ENCODE results near the gene VAMP3.
A peak's percentile ranks its signal among the peaks of the same experiment; 100 is the strongest.

VAMP3 gene

GRCh38 chr1:7770997-7771822 is at the start of gene VAMP3:
VAMP3 (plus strand) TSS chr1:7771296; CDS start chr1:7771384, 88 bp downstream.
- peak; percentile 88 for DNase-seq

- no peak for DNase-seq
These were observed 49.0 kb upstream of the VAMP3 start for GRCh38 chr1:7721940-7722669.

DNA sequence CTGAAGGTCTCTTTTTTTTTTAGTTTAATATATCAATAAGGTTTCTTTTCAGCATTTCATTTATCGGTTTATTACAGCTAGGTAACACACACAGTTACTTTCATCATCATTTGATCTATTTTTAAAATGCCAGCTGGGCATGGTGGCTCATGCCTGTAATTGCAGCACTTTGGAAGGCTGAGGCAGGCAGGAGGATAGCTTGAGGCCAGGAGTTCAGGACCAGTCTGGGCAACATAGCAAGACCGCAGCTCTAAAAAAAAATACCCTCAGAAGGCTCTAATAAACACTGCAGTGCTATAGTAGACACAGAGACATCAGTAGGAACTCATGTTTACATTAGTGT is 48.5 kb upstream of the VAMP3 start:
- no peak for DNase-seq

DNA sequence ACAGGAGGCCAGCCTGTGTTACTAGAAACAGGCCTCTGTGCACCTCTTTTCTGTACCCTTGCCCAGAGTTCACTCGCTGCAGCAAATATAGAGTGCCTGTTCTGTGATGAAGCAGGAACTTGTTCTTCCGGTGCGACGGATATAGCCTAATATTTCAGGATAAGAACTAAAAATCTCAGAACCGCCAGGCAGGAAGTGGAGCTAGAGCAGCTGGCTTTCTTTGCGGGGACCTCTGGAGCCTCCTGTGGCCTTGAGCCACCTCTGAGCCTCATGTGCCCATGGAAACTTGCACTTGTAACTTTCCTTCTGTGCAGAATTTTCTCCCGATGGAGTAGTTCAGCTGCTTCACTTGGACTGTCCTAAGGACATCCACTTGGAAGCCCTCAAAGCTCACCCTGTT is 44.5 kb upstream of the VAMP3 start:
- no peak for DNase-seq

DNA sequence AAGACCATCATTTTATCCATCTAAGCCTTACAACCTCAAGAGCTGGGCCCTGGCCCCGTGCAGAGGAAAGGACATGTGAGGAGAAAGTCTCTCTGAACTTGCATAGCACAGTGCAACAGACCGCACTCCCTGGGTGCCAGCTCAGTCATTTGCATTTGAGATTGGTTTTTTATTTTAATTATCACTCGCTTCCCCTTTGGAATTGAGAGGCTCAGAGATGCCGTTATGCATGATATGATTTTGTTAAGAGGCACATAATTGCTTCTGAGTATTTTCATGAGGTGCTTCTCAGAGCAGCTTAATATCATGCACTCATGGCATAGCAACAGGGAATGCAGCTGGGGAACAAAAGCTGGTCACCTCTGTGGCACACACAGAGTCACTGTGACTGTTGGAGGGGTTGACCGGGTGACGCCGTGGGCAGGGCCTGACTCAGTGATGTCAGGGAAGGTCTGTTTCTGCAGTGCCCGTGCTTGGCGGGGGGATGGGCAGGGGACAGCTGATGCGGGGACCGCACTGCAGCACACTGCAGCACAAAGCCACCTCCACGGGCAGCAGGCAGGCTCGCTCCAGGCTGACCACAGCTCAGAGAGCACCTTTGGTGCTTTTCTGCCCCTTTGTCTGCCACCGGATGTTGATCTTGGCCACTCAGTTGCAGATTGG is 43.2 kb upstream of the VAMP3 start:
- DNase-seq = no peak

- DNase-seq = no peak
These were observed 41.3 kb upstream of the VAMP3 start for GRCh38 chr1:7729761-7730160.

DNA sequence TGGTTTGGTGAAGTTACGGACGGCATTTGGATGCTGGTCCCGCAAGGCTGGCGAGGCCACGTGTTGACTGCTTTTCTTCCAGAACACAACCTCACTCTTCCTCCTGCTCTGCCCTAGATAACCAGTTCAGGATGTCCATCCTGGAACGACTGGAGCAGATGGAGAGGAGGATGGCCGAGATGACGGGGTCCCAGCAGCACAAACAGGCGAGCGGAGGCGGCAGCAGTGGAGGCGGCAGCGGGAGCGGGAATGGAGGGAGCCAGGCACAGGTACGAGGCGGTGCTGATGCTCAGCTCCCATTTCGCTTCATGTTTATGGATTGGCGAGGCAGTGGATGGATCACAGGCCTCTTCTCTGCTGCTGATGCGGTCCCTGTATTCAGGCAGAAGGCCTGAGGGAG is 38.8 kb upstream of the VAMP3 start:
- no peak for DNase-seq

GRCh38 chr1:7733276-7733675 is 37.8 kb upstream of the VAMP3 start:
- DNase-seq = no peak

DNA sequence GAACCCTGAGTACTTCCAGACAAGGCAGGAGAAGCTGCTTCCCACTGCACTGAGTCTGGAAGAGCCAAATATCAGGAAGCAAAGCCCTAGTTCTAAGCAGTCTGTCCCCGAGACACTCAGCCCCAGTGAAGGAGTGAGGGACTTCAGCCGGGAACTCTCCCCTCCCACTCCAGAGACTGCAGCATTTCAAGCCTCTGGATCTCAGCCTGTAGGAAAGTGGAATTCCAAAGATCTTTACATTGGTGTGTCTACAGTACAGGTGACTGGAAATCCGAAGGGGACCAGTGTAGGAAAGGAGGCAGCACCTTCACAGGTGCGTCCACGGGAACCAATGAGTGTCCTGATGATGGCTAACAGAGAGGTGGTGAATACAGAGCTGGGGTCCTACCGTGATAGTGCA is 33.1 kb upstream of the VAMP3 start:
- DNase-seq = no peak

DNA sequence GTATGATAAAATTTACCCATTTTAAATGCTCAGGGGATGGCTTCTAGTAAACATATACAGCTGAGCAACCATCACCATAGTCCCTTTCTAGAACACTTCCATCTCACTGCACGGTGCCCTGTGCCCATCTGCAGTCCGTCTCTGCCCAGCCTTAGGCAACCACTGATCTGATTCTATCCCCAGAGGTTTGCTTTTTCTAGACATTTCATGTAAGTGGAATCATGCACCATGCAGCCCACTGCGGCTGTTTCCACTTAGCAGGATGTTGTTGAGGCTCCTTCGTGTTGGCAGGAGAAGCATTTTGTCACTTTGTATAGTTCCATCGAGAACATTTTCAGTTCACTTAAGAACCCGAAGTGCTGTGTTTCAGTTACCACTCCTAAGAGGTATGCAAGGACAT is 27.8 kb upstream of the VAMP3 start:
- DNase-seq = no peak

- no peak for DNase-seq
These were observed 26.2 kb upstream of the VAMP3 start for GRCh38 chr1:7744882-7745281.

DNA sequence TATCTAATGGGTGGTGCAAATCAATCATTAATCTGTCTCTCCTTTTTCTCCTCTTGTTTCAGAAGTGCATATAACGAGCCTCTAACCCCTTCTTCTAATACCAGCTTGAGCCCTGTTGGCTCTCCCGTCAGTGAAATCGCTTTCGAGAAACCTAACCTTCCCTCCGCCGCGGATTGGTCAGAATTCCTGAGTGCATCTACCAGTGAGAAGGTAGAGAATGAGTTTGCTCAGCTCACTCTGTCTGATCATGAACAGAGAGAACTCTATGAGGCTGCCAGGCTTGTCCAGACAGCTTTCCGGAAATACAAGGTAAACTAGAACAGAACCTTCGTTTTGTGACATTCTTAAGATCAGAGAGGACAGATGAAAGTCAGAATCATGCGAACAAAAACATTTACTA is 25.3 kb upstream of the VAMP3 start:
- no peak for DNase-seq

DNA sequence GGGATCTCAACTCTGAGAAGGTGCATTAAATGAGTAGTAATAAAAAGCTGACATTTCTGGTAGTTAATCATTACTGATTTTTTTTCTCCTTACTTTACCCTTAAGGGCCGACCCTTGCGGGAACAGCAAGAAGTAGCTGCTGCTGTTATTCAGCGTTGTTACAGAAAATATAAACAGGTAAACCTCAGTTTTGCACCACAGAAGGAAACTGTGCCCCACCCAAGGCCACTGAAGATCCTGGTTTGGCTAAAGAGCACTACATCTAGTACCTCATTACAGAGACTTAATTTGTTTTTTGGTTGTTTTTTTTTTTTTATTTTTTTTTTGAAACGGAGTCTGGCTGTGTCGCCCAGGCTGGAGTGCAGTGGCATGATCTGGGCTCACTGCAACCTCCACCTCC is 23.5 kb upstream of the VAMP3 start:
- DNase-seq = no peak

DNA sequence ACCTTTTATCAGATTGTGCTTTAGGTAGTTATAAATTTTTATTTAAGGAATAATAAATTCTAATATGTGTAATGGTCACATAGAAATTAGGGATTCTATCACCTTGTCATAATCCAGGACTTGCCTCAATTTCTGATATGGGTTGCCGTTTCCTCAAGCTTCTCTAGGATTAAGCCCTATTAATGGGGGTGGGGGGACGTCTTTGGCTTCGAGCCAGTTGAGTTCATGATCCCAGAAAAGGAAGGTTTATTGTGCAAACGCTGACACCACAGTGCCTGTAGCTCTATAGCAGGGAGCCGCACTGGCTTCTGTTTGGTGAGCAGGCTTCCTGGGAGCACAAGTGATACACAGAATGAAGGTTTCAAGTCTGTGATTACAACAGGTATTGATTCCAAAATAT is 22.0 kb upstream of the VAMP3 start:
- no peak for DNase-seq

DNA sequence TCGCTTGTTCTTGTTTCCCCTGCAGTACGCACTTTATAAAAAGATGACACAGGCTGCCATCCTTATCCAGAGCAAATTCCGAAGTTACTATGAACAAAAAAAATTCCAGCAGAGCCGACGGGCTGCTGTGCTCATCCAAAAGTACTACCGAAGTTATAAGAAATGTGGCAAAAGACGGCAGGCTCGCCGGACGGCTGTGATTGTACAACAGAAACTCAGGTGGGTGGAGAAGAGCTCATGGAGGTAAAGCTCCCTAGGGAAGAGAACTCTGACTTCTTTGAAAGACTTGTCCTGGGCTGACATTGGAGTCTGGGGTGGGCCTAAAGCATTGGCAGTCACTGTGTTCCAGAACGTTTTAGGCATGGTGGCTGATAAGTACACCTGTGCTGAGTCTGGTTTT is 19.9 kb upstream of the VAMP3 start:
- DNase-seq = no peak

GRCh38 chr1:7752512-7753417 is 18.3 kb upstream of the VAMP3 start:
- DNase-seq = peak; percentile 56

GRCh38 chr1:7753641-7754040 is 17.5 kb upstream of the VAMP3 start:
- no peak for DNase-seq

GRCh38 chr1:7754234-7754633 is 16.9 kb upstream of the VAMP3 start:
- no peak for DNase-seq

DNA sequence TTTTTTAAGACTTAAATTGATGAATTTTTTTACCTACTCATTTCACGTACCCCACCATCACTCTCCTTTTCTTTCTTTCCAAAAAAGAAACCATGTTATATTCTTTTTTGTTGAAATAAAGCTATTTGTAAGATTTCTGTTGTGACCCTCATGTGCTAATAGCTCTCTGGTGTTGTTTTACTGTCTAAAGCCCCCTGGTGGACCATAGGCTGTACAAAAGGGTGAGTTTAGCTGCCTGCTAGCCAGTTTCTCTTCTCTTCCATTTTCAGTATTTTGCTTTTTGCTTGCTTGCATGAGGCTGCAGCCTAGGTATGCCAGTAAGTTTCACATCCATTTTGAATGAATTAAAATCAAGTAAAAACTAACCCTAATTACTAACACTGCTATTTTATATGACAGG is 15.6 kb upstream of the VAMP3 start:
- DNase-seq = no peak

DNA sequence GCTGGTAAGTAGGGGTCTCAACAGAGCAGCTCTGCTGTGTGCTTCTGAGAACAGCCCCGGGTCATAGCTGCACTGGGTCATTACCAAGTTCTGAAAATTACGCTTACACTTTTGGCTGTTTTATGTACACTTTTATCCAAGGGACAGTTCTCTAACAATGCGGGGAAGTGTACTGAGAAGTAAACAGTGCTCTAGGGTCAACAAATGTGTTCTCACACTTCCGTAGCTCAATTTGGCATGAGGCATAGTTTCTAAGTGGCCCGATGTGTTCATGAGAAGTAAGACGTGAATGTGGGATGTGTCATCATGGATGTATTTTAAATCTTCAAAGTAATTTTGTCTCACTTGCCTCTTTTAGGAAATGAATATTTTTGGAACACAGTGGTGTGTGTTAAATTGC is 10.9 kb upstream of the VAMP3 start:
- no peak for DNase-seq

- no peak for DNase-seq
These were observed 10.0 kb upstream of the VAMP3 start for GRCh38 chr1:7761103-7761502.

- DNase-seq = no peak
These were observed 3.9 kb upstream of the VAMP3 start for GRCh38 chr1:7767176-7767575.

- DNase-seq = no peak
These were observed 2.5 kb upstream of the VAMP3 start for GRCh38 chr1:7768583-7768982.
